HG02759 (cell line): ENCODE measurements around the gene VPS4A.

Experiments used
- ATAC-seq: cut with Tn5 transposase; IDR thresholded peaks from one replicate; pipeline ENCODE4 v1.9.1; 2021; ENCODE audit warnings: mild to moderate bottlenecking, moderate library complexity; ENCODE audit not compliant: unreplicated experiment

Gene VPS4A

GRCh38 chr16:69306031-69306430 lies 5.1 kb upstream of the VPS4A start:
- no peak for ATAC-seq

GRCh38 chr16:69307091-69307490 lies 4.1 kb upstream of the VPS4A start:
- no peak for ATAC-seq

GRCh38 chr16:69307856-69308255 lies 3.3 kb upstream of the VPS4A start:
- no peak for ATAC-seq

- no peak for ATAC-seq
These were observed 1.8 kb upstream of the VPS4A start for GRCh38 chr16:69309316-69309715.

GRCh38 chr16:69311533-69312387 lies 610 bp downstream of the VPS4A start:
- peak; percentile 57 for ATAC-seq

- ATAC-seq: no peak
These were observed 2.3 kb downstream of the VPS4A start for GRCh38 chr16:69313469-69313868.

- ATAC-seq: no peak
These were observed 3.4 kb downstream of the VPS4A start for GRCh38 chr16:69314534-69314933.

- no peak for ATAC-seq
These were observed 4.5 kb downstream of the VPS4A start for GRCh38 chr16:69315486-69316311.

GRCh38 chr16:69316595-69317034 lies 5.5 kb downstream of the VPS4A start:
- no peak for ATAC-seq

- no peak for ATAC-seq
These were observed 7.2 kb downstream of the VPS4A start for GRCh38 chr16:69318177-69318910.

- no peak for ATAC-seq
These were observed 7.8 kb downstream of the VPS4A start for GRCh38 chr16:69318911-69319289.

- ATAC-seq: no peak
These were observed 8.2 kb downstream of the VPS4A start for GRCh38 chr16:69319381-69319780.

- no peak for ATAC-seq
These were observed 8.9 kb downstream of the VPS4A start for GRCh38 chr16:69319826-69320739.

GRCh38 chr16:69320740-69321073 lies 9.6 kb downstream of the VPS4A start:
- ATAC-seq: no peak

- no peak for ATAC-seq
These were observed 9.9 kb downstream of the VPS4A start for GRCh38 chr16:69321080-69321479.

GRCh38 chr16:69322343-69322742 lies 11.2 kb downstream of the VPS4A start:
- ATAC-seq: no peak

GRCh38 chr16:69323415-69323814 lies 12.3 kb downstream of the VPS4A start:
- no peak for ATAC-seq

GRCh38 chr16:69324013-69324531 lies 12.9 kb downstream of the VPS4A start:
- ATAC-seq: no peak

- no peak for ATAC-seq
These were observed 13.6 kb downstream of the VPS4A start for GRCh38 chr16:69324585-69325253.

- ATAC-seq: no peak
These were observed 14.6 kb downstream of the VPS4A start for GRCh38 chr16:69325784-69326171.
